GM21825 (cell line): Measurements from ENCODE around the gene ZFP62.

Source experiments
- ATAC-seq: cut with Tn5 transposase; IDR thresholded peaks from one replicate; pipeline ENCODE4 v1.9.1; 2021; ENCODE audit warnings: mild to moderate bottlenecking, moderate library complexity; ENCODE audit not compliant: unreplicated experiment

Gene ZFP62

DNA sequence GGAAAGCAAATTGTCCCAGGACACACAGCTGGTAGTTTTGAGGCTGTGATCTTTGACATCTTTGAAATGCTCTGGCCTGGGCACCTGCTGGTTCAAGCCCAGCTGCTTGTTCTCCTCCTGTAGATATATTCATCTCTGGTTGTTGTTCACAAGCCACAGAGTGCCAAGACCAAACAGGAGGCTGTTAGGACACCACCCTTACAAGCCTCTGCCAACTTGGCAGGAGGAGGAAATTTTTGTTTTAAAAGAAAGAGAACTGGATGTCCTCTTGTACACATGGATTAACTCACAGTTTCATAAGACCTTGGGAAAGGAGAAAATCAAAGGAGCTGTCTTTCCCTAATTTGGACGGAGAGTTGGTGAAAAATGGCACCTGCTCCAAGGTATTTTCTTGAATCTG lies 8.5 kb upstream of the ZFP62 start:
- no peak for ATAC-seq

DNA sequence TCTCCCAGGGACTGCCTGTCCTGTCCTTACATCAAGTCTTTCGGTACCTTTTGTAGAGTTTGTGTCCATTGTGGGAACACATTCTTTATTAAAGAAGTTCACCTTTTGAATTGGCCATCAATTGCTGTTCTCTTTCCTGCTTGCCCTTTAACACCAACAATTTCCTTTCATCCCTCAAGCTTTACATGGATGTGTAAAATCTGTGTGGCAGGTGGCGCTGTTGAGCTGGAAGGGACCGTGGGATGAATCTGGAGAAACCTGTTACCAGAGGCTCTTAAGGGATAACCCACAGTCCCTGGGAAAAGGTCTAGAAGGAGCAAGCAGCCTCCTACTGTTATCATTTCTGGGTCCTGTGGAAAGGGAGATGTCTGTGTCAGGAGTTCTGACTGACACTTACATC lies 7.9 kb upstream of the ZFP62 start:
- no peak for ATAC-seq

DNA sequence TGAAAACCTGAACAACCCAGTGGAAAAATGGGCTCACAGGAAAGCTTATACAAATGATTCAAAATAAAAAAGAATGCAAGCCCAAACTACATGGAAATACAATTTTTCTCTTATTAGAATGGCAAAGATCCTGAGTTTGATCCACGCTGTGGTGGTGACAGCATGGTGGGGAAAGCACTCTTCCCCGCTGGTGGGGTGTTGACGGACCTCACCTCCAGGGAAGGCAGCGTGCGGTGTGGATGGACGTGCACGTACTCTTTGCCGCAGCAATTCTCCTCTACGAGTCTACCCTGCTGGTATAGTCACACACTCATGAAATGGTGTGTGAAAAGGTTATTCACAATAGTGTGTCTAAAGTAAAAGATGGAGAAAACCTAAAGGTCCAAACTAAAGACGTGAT lies 5.9 kb upstream of the ZFP62 start:
- no peak for ATAC-seq

DNA sequence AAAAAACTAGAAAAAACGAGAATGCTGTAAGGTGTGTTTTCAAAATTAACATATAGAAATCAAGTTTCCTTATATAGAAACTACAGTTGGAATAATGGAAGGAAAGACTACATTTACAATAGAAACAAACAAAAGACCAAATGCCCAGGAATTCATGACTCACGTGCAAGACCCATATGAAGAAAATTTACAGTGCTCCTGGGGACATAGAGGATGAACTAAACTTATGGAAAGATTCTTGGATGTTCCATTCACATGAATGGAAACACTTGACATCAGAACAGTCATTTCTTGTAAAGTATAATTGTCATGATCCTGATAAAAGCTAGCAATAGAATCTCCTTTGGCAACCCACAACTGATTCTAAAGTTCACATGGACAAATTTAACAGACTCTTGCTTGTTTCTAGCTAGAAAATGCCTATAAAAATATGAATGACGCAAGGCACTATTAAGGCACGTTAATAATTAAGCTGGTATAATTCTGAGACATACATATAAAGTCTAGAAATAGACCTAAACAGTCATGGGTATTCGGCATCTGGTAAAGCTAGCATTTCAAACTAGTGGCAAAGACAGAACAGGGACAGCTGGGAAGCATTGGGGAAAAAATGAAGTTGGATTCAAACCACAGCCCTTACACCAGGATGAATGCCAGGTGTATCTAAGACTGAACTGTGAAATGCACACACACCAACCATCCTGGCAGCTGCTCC lies 5.1 kb upstream of the ZFP62 start:
- no peak for ATAC-seq

DNA sequence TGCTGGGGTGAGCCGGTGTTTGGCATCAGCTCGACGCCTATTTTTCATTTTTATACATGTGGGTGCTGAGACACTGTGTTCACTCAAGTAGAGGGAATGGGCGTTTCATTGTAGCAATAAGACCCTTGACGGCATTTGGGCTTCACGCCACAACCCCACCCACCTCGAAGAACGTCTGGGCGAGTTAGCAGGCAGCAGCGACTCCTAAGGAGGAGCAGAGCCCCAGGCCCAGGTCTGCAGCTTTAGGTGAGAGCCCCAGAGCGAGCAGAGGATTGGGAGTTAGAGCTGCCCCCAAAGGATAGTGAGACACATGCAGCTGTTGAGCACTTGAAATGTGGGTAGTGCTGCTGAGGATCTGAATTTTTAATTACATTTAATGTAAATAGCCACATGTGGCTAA lies 1.6 kb upstream of the ZFP62 start:
- no peak for ATAC-seq

DNA sequence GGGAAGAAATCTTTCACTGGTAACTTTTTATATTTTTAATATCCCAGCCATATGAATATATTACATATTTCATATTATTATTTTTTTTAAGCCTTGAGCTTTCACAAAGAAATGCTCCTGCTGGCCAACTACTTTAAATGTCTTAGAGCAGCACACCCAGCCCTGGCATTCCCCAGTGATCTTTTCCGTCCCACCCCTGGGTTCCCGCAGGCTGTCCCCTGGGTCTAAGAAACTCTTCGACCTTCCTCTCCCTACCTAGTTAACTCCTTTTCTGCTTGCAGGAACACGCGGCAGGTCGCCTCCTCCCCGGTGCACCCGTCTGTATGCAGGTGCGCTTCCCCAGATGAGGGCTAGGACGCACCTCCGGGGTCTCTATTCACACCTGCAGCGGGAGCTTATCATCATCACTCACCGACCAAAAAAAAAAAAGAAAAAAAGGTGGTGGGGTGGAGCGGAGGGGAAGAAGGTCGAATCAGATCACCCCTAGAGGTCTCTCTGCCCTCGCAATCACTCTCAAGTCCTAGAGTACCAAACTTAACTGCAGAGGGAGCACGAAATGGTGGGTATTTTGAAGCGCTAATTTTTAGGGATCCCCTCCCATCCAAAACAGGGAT lies 696 bp downstream of the ZFP62 start:
- peak; percentile 41 for ATAC-seq

DNA sequence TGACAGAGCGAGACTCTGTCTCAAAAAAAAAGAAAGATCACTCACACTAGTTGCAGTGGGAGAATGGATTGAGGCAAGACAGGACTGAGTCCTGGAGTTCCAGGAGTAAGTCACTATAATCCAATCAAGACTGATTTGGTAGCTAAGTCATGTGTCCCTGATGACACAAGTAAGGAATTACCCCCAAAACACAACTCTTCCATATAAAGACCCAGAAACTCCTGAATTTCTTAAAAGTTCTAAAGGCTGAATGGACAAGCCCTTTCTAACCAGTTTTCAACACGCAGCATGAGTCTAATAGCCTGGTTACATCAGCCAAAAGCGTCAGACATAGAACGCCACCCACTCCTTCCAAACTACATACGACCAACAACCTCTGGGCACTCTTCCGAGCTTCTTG lies 2.5 kb downstream of the ZFP62 start:
- no peak for ATAC-seq

DNA sequence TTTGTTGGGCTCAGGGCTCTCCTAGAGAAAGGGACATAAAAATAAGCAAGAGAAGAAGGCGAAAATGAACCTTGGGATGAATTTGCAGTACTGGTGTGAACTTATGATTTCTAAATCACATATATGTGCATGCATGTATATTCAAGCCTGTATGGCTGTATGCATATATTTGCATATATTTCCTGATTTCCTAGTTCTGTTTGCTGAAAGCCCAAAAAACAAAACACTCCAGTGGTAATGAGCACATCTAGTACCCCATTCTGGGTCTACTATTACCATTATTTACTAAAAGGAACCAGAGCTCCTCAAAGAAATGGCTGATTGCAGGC lies 7.3 kb downstream of the ZFP62 start:
- no peak for ATAC-seq

DNA sequence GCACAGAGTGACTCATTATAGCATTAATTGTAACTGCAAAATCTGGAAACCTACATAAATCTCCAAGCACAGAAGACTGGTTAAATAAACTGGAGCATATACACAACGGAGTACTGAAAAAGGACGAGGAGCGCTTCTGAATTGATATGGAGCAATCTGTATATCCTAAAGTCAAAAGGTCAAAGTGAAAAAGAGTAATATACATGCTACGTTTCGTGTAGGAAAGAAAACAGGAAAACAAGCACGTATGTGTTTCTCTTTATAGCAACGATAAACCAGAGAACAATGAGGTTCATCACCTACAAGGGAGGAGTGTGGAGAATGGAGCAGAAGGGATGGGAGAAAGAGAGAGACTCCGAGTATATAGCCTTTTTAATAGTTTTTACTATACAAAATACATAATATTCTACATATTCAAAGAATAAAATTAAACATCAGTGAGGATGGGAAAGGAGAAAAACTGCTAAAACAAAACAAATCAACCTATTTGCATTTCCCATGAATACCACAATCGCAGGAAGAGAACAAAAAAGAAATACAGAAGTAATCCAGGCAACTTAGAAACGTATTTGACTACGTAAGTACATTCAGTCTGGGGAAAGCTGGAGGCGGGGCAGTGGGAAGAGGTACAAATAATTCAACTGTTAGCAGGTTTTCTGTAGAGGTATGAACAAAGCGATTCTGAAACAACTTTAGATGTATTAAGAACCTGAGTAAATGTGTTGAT lies 7.8 kb downstream of the ZFP62 start:
- ATAC-seq = no peak

DNA sequence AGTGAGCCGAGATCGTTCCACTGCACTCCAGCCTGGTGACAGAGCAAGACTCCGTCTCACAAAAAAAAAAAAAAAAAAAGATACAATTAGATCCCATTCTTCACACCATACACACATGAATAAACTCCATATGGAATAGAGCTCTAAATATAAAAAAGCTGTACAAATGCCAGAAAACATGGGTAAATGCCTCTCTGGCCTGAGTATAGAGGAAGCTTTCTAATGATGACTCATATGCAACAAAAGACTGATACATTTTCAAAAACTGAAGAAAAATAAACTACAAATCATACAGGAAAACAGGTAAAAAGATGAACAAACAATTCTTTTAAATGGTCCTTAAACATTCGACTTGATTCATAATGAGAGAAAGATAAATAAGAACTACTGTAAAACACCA lies 8.6 kb downstream of the ZFP62 start:
- ATAC-seq = no peak

DNA sequence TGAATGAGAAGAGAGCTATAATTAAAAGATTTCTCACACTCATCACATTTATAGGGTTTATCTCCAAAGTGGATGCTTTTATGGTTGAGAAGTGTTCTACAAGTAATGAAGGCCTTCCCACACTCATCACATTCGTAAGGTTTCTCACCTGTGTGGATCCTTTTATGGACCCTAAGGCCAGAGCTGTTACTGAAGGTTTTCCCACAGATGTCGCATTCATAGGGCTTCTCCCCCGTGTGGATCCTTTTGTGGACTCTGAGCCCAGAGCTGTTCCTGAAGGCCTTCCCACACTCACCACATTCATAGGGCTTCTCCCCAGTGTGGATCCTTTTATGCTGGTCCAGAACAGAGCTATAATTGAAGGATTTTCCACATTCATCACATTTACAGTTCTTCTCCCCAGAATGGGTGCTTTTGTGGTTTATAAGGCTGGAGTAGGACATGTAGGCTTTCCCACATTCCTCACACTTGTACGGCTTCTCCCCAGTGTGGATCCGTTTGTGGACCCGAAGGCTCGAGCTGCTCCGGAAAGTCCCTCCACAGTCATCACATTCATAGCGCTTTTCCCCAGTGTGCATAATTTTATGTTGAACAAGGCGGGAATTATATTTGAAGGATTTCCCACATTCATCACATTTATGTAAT lies 10.5 kb downstream of the ZFP62 start:
- ATAC-seq = no peak

DNA sequence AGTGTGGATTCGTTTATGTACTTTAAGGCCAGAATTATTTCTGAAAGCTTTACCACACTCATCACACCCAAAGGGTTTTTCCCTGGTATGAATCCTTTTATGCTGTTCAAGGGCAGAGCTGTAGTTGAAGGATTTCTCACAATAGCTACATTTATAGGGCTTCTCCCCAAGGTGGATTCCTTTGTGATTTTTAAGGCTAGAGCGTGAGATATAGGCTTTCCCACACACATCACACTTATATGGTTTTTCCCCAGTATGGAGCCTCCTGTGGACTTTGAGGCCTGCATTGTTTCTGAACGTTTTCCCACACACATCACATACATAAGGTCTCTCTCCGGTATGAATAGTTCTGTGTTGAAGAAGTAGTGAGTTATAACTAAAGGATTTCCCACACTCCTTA lies 11.2 kb downstream of the ZFP62 start:
- ATAC-seq = no peak

DNA sequence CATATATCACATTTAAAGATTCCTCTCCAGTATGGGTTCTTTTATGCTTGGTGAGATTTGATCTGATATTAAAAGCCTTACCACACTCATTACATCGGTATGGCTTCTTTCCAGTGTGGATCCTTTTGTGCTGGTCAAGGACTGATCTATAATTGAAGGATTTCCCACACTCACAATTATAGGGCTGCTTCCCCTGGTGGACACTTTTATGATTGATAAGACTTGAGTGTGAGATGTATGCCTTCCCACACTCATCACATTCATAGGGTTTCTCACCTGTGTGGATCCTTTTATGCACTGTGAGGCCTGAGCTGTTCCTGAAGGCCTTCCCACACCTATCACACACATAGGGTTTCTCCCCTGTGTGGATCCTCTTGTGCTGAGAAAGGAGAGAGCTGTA lies 12.2 kb downstream of the ZFP62 start:
- no peak for ATAC-seq

DNA sequence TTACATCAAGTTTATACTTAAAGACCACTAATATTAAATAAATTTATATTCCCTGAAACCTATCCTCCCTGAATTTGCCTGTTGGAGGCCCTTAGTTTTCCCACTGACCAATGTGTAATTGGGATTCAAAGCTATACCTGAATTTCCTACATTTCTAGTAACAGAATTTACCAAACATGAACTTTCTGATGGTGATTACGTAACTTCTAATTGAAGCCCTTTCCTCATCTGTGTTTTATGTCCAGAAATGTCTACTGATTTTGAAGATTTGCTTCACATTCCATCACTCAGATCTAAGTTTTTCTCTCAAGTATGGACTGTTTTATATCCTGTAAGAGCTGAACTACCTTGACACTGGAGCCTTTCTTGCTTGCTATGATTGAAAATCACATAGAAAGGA lies 12.8 kb downstream of the ZFP62 start:
- no peak for ATAC-seq

DNA sequence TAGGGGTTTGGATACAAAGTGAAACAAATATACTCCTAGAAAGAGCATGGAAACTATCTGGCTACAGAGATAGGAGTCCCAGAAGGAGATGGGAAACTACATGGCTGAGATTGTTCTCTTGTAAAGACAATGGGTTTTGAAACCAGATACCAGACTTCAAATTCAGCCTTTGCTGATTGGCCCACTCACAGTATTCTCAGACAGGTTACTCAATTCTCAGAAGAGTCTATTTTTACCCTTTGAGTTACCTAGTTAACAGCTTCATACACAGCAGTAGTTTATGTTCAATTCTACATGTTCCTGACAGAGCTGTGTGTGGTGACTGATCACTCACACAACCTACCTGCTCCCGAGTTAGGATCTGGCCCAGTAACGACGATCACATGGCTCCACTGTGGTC lies 14.1 kb downstream of the ZFP62 start:
- no peak for ATAC-seq

DNA sequence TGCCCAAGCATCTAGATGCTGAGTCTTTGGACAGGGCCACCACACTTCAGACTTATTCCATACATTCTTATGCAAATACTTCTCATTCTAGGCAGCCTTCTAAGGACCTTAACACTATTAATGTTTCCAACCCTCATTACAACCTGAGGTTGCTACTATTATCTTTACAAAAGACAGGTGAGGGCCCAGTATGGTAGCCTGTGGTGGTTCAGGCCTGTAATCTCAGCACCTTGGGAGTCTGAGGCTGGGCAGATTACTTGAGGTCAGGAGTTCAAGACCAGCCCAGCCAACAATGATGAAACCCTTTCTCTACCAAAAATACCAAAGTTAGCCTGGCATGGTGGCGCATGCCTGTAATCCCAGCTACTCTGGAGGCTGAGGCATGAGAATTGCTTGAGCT lies 16.2 kb downstream of the ZFP62 start:
- ATAC-seq = no peak

DNA sequence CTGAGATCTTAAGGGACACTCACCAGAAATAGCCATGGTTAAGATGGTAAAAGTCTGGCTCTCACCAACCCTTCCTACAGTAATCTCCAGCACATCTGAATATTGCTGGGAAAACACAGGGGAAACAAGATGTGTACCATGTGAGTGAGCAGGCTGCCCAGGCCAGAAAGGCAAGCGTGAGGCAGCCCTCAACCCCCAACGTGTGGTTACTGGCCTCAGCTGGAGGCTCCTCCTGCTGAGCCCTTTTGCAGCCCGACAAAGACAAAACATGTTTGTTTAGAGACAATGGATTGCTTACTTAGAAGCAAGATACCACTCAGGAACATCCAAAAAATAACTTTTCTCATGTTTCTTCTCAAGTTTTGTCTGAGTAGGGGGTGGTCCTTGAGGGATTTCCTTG lies 16.6 kb downstream of the ZFP62 start:
- no peak for ATAC-seq

DNA sequence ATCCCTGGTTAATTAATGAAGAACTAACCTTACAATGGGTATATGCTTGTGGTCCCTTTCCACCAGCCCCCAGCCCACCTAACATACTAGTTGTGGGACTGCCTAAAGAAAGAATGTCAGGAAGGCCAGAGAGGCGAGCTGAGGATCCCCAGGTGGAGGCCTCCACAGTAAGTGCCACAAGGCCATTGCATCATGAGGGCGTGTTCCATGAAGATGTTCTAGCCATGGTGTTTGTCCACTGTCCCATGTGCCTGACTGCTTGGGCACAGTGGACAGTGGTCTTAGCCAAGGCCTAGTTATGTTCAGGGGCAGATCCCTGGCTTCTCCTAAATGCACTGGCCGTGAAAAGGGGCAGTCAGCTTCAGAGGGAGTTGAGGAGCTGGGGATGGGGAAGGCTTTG lies 21.1 kb downstream of the ZFP62 start:
- no peak for ATAC-seq

DNA sequence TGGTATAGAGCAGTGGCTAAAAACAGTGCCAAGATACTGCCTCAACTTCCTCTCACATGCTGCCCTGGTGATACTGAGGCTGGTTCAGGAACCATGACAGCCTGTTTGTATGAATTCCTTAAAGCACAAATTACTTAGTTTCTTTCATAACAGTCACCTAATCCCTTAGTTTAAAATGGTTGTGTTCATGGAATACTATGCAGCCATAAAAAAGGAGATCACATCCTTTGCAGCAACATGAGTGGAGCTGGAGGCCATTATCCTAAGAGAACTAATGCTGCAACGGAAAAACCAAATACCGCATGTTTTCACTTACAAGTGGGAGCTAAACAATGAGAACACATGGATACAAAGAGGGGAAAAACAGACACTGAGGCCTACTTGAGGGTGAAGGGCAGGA lies 21.8 kb downstream of the ZFP62 start:
- no peak for ATAC-seq

DNA sequence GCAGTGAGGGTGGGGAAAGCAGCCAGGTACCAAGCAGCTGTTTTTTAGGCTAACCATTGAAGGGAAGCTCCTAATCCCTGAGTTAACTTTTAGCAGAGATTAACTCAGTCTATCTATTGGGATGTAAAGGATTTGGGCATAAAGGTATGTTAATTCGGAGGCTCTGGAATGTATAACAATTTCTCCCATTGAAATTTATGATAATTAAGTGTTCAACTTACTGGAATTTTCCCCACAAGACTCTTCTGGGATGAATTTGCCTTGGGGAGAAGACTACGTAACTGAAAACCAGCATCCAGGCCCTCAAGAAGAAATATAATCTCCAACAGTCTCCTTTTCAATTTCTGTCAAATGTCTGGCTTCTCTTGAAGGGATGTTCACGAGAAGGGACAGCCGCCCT lies 23.6 kb downstream of the ZFP62 start:
- ATAC-seq = no peak

DNA sequence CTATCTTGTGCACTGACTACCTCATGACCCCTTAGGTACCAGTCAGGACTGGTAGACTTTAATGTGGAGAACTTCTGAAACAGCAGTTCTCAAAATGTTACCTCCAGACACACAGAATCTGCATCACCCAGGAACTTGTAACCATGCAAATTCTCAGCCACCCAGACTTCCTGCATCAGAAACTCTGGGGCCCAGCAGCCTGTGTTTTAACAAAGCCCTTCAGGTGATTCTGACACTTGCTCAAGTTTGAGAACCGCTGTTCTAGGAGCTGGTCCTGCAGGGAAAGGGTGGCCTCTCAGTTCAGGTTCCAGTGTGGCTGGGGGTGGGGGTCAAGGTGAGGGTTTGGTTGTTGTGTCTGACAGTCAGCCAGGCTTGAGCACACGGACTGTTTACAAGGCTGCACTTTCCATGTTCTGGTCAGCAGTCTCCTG lies 28.4 kb downstream of the ZFP62 start:
- ATAC-seq = peak; percentile 44
